HuH-7.5 (cell line): ENCODE measurements around the gene ARHGAP29.
"Not testable (repeated sequence)": the region's sequence is repeated elsewhere in the genome, so short reads cannot be mapped to it uniquely, and the experiment has no call there.

Experiments used
- DNase-seq: peaks from one replicate; pipeline ENCODE4 v3.0.0; 2011; ENCODE audit warnings: low spot score

Gene ARHGAP29

GRCh38 chr1:94165843-94166242, 71.5 kb downstream of the ARHGAP29 start:
- no peak for DNase-seq

GRCh38 chr1:94164885-94165284, 72.5 kb downstream of the ARHGAP29 start:
- not testable (repeated sequence) for DNase-seq

- DNase-seq: not testable (repeated sequence)
Observed at GRCh38 chr1:94164121-94164520, 73.3 kb downstream of the ARHGAP29 start.

DNA sequence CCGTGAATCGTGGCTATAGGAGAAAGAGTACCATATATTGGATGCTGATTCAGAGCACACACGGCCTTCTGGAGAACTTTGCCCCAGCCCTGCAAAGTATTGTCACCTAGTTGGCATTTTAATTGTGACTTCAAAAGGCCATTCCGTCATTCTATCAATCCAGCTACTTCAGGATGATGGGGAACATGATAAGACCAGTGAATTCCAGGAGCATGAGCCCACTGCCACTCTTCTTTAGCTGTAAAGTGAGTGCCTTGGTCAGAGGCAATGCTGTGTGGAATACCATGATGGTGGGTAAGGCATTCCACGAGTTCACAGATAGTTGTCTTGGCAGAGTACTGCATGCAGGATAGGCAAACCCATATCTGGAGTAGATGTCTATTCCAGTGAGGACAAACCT, 74.1 kb downstream of the ARHGAP29 start:
- DNase-seq: not testable (repeated sequence)

DNA sequence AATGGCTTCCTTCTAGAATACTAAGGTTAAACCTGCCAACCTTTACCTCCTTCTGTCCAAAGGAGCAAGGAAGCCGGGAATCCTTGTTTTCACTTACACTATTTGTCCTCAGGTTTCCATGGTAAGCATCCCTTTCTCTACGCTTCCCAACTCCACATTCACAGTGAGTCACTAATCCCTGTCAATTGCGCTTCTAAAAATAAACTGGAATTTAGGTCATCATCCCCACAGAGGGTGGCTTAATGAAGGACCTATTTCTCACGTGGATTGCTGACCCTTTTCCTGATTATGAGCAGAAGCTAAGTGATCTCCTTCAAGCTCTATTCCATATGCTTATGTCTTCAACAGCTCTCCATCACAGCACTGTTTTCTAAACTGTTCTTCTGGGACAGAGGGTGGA, 76.6 kb downstream of the ARHGAP29 start:
- no peak for DNase-seq

DNA sequence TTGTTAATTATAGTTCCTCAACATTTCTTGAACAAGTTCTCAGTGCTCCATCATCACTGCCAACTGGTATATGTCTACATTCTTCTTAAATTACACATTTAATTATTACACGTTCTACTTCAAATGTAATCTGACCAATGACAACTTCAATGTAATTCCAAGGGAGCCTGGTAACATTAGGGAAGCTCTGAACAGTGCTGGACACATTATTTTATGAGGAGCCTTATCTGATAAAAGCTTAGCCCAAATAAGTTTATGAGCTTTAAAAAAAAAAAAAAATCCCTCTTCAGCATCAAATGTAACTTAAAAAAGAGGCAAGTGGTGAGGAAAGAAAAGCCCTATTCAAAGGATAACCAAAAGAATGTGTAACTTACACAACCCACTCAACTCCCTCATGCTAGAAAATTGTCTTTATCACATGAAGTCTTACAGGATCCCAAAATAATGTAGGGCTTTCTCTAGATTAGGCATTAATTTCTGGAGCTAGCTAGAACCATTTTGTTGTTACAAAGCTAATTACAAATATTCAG, 81.2 kb downstream of the ARHGAP29 start:
- DNase-seq: no peak

GRCh38 chr1:94154989-94155388, 82.4 kb downstream of the ARHGAP29 start:
- DNase-seq: no peak

GRCh38 chr1:94153133-94153532, 84.3 kb downstream of the ARHGAP29 start:
- DNase-seq: no peak

GRCh38 chr1:94149166-94149565, 88.2 kb downstream of the ARHGAP29 start:
- DNase-seq: not testable (repeated sequence)

- no peak for DNase-seq
Observed at GRCh38 chr1:94146273-94146672, 91.1 kb downstream of the ARHGAP29 start.

DNA sequence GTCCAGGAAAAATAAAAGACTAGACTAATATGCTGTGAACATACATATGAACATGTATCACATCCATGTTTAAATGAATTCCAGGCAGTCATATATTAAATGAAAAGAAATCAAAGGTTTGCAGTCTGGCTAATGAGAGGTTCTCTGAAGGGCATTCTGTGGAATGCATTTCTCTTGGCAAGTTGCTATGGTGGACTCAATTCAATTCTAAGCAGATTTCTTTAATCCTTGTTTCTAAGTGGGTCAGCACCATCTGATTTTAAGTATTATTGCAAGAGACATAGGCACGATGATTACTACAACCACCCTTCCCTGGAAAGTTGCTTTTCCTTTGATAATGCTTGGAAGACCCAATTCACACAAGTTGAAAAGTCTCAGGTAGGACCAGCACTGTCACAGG, 92.5 kb downstream of the ARHGAP29 start:
- DNase-seq: no peak

DNA sequence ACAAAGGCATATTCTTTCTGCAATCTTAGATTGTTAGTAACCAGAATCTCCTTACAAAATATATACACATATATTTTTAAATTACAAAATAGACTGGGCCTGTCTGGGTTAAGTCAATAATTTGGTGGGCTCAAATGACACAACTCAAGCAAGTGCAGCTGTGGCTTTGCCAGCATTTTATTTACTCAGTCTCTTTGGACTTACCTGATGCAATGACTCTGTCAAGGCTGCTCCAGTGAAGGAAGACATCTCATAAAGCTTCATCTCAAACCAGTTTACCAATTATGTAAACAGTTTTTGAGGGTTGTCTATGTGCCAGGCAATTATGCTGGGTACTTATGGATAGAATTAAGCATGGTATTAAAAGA, 93.6 kb downstream of the ARHGAP29 start:
- no peak for DNase-seq

DNA sequence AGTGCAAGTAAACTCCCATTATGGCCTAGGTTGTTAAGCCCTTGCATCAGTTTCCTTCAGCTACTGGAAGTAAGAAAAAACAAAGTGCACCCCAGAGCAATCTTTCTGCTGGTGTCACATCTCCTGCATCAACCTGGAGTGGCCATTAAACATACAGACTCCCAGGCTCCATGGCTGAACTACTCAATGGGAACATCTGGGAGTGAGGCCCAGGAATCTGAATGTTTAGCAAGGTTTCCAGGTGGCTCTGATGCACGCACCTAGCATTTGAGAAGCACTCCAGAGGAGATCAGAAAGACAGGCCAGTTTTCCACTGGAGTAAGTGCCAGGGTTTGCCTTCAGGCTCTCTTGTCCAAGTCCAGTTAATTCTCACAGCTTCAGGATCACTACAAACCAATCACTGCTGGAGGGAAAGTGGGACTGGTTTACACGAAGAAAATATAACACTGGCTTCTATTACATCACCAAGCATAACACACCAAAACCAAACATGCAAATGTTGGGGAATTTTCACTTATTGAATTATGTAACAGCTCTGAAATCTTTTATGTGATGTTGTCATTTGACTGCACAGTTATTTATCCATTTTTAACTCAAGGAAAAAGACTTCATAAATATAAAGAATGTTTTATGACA, 94.1 kb downstream of the ARHGAP29 start:
- DNase-seq: no peak

DNA sequence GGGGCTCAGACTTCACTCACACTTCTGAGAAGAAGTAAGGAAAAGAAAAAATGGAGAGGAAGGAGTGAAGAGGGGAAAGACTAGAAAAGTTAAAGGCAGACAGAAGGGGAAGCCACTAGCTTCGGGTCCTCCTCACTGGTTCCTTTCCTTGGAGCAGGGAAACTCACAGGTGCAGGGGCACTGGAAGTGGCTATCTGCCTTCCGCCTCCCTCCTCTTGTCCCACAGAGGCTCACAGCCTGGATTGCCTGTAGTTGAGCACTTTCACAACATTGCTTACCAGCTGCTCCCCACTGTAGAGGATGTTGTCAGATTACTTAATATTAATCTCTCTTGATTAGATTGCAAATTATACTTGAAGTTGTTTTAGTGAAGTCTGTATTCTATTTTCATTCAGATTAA, 94.8 kb downstream of the ARHGAP29 start:
- no peak for DNase-seq

DNA sequence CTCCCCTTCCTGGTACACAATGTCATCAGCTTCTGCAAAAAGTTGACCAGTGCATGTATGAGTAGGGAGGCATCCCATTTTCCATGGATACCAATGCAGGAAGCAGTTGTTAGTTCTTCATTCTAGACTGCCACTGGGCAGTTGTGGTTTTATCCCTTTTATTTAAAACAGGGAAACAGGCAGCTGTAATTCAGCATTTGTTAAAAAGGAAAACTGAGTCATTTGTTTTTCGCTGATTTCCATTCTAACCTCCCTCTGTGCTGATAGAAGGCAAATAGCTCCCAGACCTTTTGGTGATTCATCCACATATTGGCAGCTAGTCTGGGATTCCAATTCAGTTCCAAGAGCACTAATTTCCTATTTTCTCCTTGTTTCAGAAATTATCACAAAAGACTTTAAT, 95.4 kb downstream of the ARHGAP29 start:
- no peak for DNase-seq

DNA sequence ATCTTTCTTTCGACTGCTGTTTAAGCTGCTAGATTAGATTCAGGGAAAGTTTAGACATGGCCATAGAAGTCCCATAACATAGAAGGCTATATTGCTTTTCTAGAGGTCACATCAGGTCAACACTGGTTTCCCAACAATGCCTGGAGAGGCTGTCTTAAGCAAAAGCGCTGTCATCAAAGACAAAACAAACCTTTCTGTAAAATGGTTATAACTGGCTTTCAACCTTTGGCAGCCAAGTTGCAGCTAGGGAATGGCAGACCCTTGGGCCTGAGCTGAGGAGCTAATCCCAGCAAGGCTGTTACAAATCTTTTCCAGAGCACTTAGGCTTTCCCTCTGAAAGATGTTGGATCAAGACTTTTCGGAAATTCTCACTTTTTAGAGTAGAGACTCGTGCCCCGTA, 105.3 kb downstream of the ARHGAP29 start:
- no peak for DNase-seq

- no peak for DNase-seq
Observed at GRCh38 chr1:94130851-94131595, 106.4 kb downstream of the ARHGAP29 start.

- DNase-seq: no peak
Observed at GRCh38 chr1:94126651-94127050, 110.7 kb downstream of the ARHGAP29 start.

- peak; percentile 48 for DNase-seq
Observed at GRCh38 chr1:94125551-94126514, 111.6 kb downstream of the ARHGAP29 start.

- DNase-seq: no peak
Observed at GRCh38 chr1:94124538-94124937, 112.8 kb downstream of the ARHGAP29 start.

DNA sequence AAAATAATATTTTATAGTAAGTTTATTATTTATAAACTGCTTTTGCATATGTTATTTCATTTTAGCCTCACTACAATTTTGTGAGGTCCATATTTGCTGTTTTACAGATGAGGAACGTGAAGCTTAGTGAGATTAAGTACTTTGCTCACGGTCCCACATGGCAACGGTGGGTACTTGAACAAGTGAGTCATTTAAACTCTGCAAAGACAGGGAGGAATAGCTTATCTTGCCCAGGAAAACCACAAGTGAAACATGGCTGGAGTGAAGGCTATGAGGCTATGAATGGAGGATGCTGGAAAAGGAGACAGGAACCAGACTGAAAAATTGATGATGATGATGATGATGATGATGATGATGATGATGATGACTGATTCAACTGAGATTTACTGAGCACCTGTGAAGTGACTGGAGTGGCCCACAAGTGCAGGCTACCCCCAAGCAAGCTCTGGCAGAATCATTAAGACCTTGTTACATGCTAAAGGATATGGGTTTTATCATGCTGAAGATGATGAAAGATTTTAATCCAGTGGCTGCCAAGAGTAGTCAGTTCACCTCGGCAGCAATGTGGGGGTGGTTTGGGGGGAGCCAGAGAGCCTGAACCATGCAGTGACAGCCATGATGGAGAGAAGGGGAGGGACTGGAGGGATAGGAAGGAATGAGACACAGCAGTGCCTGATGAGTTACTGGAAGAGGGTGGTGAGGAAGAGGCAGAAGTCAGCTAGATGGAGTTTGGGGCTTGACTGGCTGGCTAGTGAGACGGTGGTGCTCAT, 115.0 kb downstream of the ARHGAP29 start:
- no peak for DNase-seq
